K562 (cell line): ENCODE measurements around the gene HHATL. TPM values are rescaled to one million over a fixed set of nuclear protein-coding genes. Genes with fewer than 3 reads are reported as not detected.

ENCODE experiments used
- ARHGAP35 ChIP-seq: fragments of 450-650 bp; IDR thresholded peaks from 2 replicates; pipeline ENCODE4 v1.6.1; 2018; ENCODE audit not compliant: partially characterized antibody
- CEBPG ChIP-seq, 3 experiments: fragments of 200-800 bp in 1 of 3; sonication (Bioruptor generic) in 1 of 3; sonication (generic) in 1 of 3; formaldehyde crosslinking in 1 of 3; IDR thresholded peaks in 2 of 3; conservative IDR thresholded peaks in 1 of 3; 2 replicates each; pipeline versions ENCODE4 v1.6.1 to v1.8.0; 2016 to 2022; ENCODE audit warnings: missing compliant biosample characterization in 2 of 3, missing genetic modification characterization in 2 of 3, mild to moderate bottlenecking in 1 of 3, missing genetic modification reagents in 1 of 3
- ELK3 ChIP-seq: fragments of 450-650 bp; formaldehyde crosslinking; IDR thresholded peaks from 2 replicates; pipeline ENCODE4 v1.4.0; 2020; ENCODE audit warnings: mild to moderate bottlenecking
- FOXK2 ChIP-seq, 2 experiments: fragments of 450-650 bp; IDR thresholded peaks in 1 of 2; conservative IDR thresholded peaks in 1 of 2; 2 replicates each; pipeline ENCODE4 v1.6.1; 2016; ENCODE audit warnings: low read depth in 2 of 2, mild to moderate bottlenecking in 1 of 2
- HNRNPUL1 ChIP-seq: fragments of 200-400 bp; formaldehyde crosslinking; IDR thresholded peaks from 2 replicates; pipeline ENCODE4 v1.6.1; 2017; ENCODE audit warnings: low read length
- POLR2G ChIP-seq: fragments of 200-400 bp; formaldehyde crosslinking; IDR thresholded peaks from 2 replicates; pipeline ENCODE4 v1.6.1; 2017; ENCODE audit warnings: low read depth, mild to moderate bottlenecking, antibody characterized with exemption, low read length, moderate library complexity
- SAP30 ChIP-seq: fragments of 200-600 bp; sonication (generic); IDR thresholded peaks from 2 replicates; pipeline ENCODE4 v1.6.1; 2012; ENCODE audit warnings: borderline replicate concordance, low read depth, mild to moderate bottlenecking, moderate library complexity, low read length, control low read depth, inconsistent platforms; ENCODE audit not compliant: insufficient read depth, poor library complexity, severe bottlenecking
- ZNF263 ChIP-seq: sonication (generic); formaldehyde crosslinking; IDR thresholded peaks from 2 replicates; pipeline ENCODE4 v1.8.0; 2022; ENCODE audit warnings: mild to moderate bottlenecking, missing genetic modification reagents, borderline replicate concordance
- ZNF766 ChIP-seq: fragments of 200-800 bp; sonication (Bioruptor generic); conservative IDR thresholded peaks from 2 replicates; pipeline ENCODE4 v1.6.1; 2016; ENCODE audit warnings: missing genetic modification characterization, missing compliant biosample characterization
- polyA plus RNA-seq, 8 experiments: library from polyadenylated mRNA; depleted of rRNA in 4 of 8; stranded (reverse) in 5 of 8; unstranded in 3 of 8; fragments of >200 nt; fragmentation: Nextera tagmentation in 2 of 8; fragmentation: Illumina TruSeq in 1 of 8; extraction: Ambion mirVana in 2 of 8; extraction: Trizol in 1 of 8; gene quantifications; 2 replicates each; pipeline versions ENCODE4 v1.2.1 to v1.2.3, GENCODE V29; 2011 to 2014; ENCODE audit warnings: inconsistent platforms in 1 of 8, missing spikeins in 1 of 8
- total RNA-seq, 7 experiments: library from RNA; depleted of rRNA in 6 of 7; stranded (reverse); fragments of >200 nt in 6 of 7; fragmentation: Illumina TruSeq in 2 of 7; extraction: Trizol in 2 of 7; gene quantifications; 2 replicates each; pipeline versions ENCODE4 v1.2.1 to v1.2.3, GENCODE V29; 2011 to 2021; ENCODE audit warnings: low replicate concordance in 1 of 7
- TF ChIP-seq, protein P1 (sequence below), 2 experiments: fragments of 450-650 bp in 1 of 2; sonication (generic) in 1 of 2; formaldehyde crosslinking in 1 of 2; IDR thresholded peaks; 2 replicates each; pipeline versions ENCODE4 v1.7.1 to v1.9.0; 2016 to 2022; ENCODE audit warnings: inconsistent platforms in 1 of 2, mild to moderate bottlenecking in 1 of 2, missing genetic modification reagents in 1 of 2
- TF ChIP-seq, protein P2 (sequence below): fragments of 250-450 bp; sonication (Bioruptor Pico); IDR thresholded peaks from 2 replicates; pipeline ENCODE4 v1.8.0; 2021; ENCODE audit warnings: borderline replicate concordance, mild to moderate bottlenecking, moderate library complexity; ENCODE audit not compliant: poor library complexity, severe bottlenecking
- TF ChIP-seq, protein P3 (sequence below): fragments of 250-450 bp; sonication (Bioruptor Pico); IDR thresholded peaks from 2 replicates; pipeline ENCODE4 v1.8.0; 2022; ENCODE audit warnings: moderate library complexity, mild to moderate bottlenecking, inconsistent platforms

HHATL gene
- total and polyA plus RNA-seq, 9 of the 15 experiments (the other 6 are each of a cell fraction or from before 2014, with no cell fraction given) = not detected

DNA sequence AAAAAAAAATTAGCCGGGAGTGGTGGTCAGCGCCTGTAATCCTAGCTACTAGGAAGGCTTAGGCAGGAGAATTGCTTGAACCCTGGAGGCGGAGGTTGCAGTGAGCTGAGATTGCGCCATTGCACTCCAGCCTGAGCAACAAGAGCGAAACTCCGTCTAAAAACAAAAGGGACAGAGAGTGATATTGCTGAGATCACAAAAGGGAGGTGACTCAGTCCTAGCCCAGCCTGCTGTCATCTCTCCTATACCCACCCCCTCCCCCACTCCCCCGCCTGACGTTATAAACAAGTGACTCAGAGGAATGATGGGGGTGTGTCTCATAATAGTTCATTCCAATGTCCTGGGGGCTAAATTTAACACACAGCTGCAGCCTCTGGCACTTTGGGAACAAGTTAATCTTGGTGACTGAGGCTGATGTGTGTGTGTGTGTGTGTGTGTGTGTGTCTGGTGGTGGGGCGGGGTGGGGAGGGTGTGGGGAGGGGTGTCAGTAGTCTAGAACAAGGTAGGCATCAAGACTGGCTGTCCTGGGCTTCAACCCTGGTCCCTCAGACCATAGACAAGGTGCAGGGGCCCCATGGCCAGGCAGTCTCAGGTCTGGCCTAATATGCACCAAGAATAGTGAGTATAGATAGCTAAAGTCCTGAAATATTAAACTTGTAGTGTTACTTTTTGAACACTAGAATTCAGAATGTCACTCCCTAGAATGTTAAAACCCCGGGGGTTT, 18.6 kb downstream of the HHATL start (continued):
- TF ChIP-seq, protein P1, sequence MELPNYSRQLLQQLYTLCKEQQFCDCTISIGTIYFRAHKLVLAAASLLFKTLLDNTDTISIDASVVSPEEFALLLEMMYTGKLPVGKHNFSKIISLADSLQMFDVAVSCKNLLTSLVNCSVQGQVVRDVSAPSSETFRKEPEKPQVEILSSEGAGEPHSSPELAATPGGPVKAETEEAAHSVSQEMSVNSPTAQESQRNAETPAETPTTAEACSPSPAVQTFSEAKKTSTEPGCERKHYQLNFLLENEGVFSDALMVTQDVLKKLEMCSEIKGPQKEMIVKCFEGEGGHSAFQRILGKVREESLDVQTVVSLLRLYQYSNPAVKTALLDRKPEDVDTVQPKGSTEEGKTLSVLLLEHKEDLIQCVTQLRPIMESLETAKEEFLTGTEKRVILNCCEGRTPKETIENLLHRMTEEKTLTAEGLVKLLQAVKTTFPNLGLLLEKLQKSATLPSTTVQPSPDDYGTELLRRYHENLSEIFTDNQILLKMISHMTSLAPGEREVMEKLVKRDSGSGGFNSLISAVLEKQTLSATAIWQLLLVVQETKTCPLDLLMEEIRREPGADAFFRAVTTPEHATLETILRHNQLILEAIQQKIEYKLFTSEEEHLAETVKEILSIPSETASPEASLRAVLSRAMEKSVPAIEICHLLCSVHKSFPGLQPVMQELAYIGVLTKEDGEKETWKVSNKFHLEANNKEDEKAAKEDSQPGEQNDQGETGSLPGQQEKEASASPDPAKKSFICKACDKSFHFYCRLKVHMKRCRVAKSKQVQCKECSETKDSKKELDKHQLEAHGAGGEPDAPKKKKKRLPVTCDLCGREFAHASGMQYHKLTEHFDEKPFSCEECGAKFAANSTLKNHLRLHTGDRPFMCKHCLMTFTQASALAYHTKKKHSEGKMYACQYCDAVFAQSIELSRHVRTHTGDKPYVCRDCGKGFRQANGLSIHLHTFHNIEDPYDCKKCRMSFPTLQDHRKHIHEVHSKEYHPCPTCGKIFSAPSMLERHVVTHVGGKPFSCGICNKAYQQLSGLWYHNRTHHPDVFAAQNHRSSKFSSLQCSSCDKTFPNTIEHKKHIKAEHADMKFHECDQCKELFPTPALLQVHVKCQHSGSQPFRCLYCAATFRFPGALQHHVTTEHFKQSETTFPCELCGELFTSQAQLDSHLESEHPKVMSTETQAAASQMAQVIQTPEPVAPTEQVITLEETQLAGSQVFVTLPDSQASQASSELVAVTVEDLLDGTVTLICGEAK (IDR thresholded peaks at IDR 0.05) = no peak; the same call in 1 of the 2 replicates
- TF ChIP-seq, protein P1 (CRISPR knock-in tag; IDR thresholded peaks at IDR 0.05) = no peak
- TF ChIP-seq CEBPG (CRISPR knock-in tag; IDR thresholded peaks at IDR 0.05) (peak; percentile 83), CEBPG (tag; conservative IDR thresholded peaks at IDR 0.05 in 1 of 2, IDR thresholded peaks at IDR 0.05 in 1 of 2) (peak; percentile 80 to 84), ZNF263 (no peak), ZNF766 (CRISPR knock-in tag) (no peak), ELK3 (CRISPR knock-in tag) (no peak), POLR2G (no peak), FOXK2 (conservative IDR thresholded peaks at IDR 0.05 in 1 of 2, IDR thresholded peaks at IDR 0.05 in 1 of 2; ENCODE audit: low read depth in 2 of 2) (peak; percentile 79 to 84; a peak in 3 of 4 replicates), HNRNPUL1 (no peak), SAP30 (no peak), ARHGAP35 (no peak)
- TF ChIP-seq, protein P2, sequence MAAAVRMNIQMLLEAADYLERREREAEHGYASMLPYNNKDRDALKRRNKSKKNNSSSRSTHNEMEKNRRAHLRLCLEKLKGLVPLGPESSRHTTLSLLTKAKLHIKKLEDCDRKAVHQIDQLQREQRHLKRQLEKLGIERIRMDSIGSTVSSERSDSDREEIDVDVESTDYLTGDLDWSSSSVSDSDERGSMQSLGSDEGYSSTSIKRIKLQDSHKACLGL (CRISPR knock-in tag) = no peak
- TF ChIP-seq, protein P3, sequence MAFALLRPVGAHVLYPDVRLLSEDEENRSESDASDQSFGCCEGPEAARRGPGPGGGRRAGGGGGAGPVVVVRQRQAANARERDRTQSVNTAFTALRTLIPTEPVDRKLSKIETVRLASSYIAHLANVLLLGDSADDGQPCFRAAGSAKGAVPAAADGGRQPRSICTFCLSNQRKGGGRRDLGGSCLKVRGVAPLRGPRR (CRISPR knock-in tag) = no peak
